Measurements from ENCODE around the gene USP22. TPM values are rescaled to one million over a fixed set of nuclear protein-coding genes. Genes with fewer than 3 reads are reported as not detected.
A peak's percentile ranks its signal among the peaks of the same experiment; 100 is the strongest.
"Not testable (repeated sequence)": the region's sequence is repeated elsewhere in the genome, so short reads cannot be mapped to it uniquely, and the experiment has no call there.

The USP22 gene
- total RNA-seq (152 TPM), polyA plus RNA-seq (10 to 100 TPM; 32.1 to 39.8 (median 37.9) TPM)

GRCh38 chr17:21042458-21043295, at the start of gene USP22:
USP22 (minus strand) TSS chr17:21043011; CDS start chr17:21042835, 176 bp downstream.
- H3K27ac ChIP-seq (ENCODE audit: insufficient read depth, low read length, poor library complexity, severe bottlenecking): peak within 1 kb of the TSS; percentile 97
- Mint-ChIP-seq H3K27me3 (no peaks in the 10 kb centered on the region), H3K36me3 (no peaks in the 10 kb centered on the region), H3K9me3 (no peaks in the 10 kb centered on the region), H3K27ac (peak within 1 kb of the TSS; percentile 95 to 96 (median 96)), H3K4me3 (peak within 1 kb of the TSS; percentile 93 to 99 (median 96)), H3K4me1 (peaks cover 14 to 45% (median 30%) of the 10 kb centered on the region in 4 donors)
- ATAC-seq (ENCODE audit: low read depth in 2 of 2): peak; percentile 52 to 55
- no peak for DNase-seq
- H3K4me3 ChIP-seq (ENCODE audit: low read depth, low read length): peak within 1 kb of the TSS; percentile 75
- H3K9me3 ChIP-seq (ENCODE audit: control insufficient read depth in 2 of 2, low read length in 2 of 2): no peaks in the 10 kb centered on the region
- peaks cover under 1% of the 10 kb centered on the region for H3K36me3 ChIP-seq (ENCODE audit: control insufficient read depth, insufficient read depth, low read length)
- H3K27me3 ChIP-seq (ENCODE audit: control insufficient read depth, insufficient read depth, low read length): no peaks in the 10 kb centered on the region
- peaks cover 34% of the 10 kb centered on the region for H3K4me1 ChIP-seq (ENCODE audit: control insufficient read depth, insufficient read depth, low read length, poor library complexity, severe bottlenecking)

DNA sequence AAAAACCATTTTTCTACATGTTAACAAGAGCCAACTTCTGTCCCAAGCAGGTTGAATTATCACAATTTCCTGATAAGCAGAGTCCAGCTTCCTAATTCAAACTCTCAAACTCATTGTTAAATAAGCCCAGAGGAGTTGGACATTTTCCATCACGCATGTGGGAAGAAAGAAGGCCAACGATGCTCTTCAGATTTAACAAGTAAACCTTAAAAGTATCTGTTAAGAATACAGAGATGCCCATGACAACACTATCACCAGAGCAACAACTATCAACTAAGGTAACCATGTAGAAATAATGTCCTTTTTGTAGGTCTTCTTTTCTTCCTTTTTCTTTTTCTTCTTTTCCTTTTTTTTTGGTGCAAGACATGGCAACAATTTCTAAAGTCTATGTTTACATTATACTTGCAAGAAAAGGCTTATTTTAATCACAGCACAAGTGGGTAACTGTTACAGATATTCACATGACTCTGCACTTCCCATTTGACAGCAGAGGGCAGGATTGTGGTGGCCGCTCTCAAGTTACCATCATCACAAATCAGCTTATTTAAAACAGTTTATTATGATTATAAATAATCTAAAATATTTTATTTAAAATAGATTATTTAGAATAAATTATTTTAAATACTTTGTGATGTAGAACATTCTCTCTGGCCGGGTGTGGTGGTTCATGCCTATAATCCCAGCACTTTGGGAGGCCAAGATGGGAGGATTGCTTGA, 48.2 kb upstream of the USP22 start:
- Mint-ChIP-seq H3K27me3 (peaks cover 11% of the 10 kb centered on the region), H3K4me3 (no peak overlapping the region), H3K27ac (no peak overlapping the region), H3K36me3 (no peaks in the 10 kb centered on the region), H3K4me1 (no peaks in the 10 kb centered on the region), H3K9me3 (no peaks in the 10 kb centered on the region)
- no peak for DNase-seq
- no peak for ATAC-seq (ENCODE audit: low read depth in 2 of 2)
- Histone ChIP-seq H3K36me3 (ENCODE audit: control insufficient read depth, insufficient read depth, low read length) (no peaks in the 10 kb centered on the region), H3K27me3 (ENCODE audit: control insufficient read depth, insufficient read depth, low read length) (no peaks in the 10 kb centered on the region), H3K9me3 (ENCODE audit: control insufficient read depth in 2 of 2, low read length in 2 of 2) (no peaks in the 10 kb centered on the region), H3K4me1 (ENCODE audit: control insufficient read depth, insufficient read depth, low read length, poor library complexity, severe bottlenecking) (no peaks in the 10 kb centered on the region), H3K4me3 (ENCODE audit: low read depth, low read length) (no peak overlapping the region), H3K27ac (ENCODE audit: insufficient read depth, low read length, poor library complexity, severe bottlenecking) (no peak overlapping the region)

DNA sequence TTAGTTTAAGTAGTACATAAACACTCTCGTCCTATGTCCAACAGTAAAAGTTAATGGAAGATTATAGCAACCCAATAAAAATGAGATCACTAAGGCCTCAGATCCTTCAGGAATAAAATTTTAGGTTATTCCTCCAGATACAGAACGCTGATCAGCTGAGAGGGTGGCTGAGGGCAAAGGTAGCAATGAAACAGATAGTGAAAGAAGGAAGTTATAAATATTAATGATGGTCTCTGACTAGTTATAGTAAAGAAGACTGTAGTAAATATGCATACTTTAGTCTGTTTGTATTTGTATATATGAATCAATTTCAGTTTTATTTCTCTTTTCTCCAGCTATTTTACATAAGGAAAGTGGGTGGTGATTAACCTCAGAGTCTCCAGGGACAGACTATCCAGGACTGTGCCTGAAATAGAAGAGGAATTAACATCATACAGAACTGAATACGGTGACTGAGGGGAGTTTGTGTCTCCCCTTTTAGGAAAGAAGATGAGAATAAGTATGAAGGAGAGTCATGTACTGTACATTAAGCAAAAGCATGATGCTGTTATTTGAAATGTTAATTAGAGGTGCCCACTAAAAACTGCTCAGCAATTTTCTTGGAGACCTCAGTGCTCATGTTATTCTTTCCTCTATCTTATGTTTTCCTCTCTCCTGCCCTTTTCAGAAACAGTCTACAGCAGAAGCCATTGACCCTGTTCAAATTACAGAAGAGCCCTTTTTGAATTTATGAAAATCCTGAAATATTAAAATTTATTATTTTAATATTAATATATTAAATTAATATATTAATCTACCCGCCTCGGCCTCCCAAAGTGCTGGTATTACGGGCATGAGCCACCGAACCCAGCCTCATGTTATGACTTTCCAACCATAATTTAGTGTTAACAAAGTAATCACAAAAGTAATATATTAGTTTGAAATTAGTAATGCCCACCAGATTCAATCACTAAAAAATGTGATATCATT, 47.4 kb upstream of the USP22 start:
- H3K4me3 ChIP-seq (ENCODE audit: low read depth, low read length): no peak overlapping the region
- Mint-ChIP-seq H3K4me3 (no peak overlapping the region), H3K4me1 (no peaks in the 10 kb centered on the region), H3K9me3 (no peaks in the 10 kb centered on the region), H3K27me3 (peaks cover 11% of the 10 kb centered on the region), H3K36me3 (no peaks in the 10 kb centered on the region), H3K27ac (no peak overlapping the region)
- no peaks in the 10 kb centered on the region for H3K9me3 ChIP-seq (ENCODE audit: control insufficient read depth in 2 of 2, low read length in 2 of 2)
- no peaks in the 10 kb centered on the region for H3K4me1 ChIP-seq (ENCODE audit: control insufficient read depth, insufficient read depth, low read length, poor library complexity, severe bottlenecking)
- H3K36me3 ChIP-seq (ENCODE audit: control insufficient read depth, insufficient read depth, low read length): no peaks in the 10 kb centered on the region
- H3K27ac ChIP-seq (ENCODE audit: insufficient read depth, low read length, poor library complexity, severe bottlenecking): no peak overlapping the region
- H3K27me3 ChIP-seq (ENCODE audit: control insufficient read depth, insufficient read depth, low read length): no peaks in the 10 kb centered on the region
- no peak for DNase-seq
- no peak for ATAC-seq (ENCODE audit: low read depth in 2 of 2)

GRCh38 chr17:21089145-21089544, 46.3 kb upstream of the USP22 start:
- Histone ChIP-seq H3K9me3 (ENCODE audit: control insufficient read depth in 2 of 2, low read length in 2 of 2) (no peaks in the 10 kb centered on the region), H3K27me3 (ENCODE audit: control insufficient read depth, insufficient read depth, low read length) (no peaks in the 10 kb centered on the region), H3K27ac (ENCODE audit: insufficient read depth, low read length, poor library complexity, severe bottlenecking) (no peak overlapping the region), H3K36me3 (ENCODE audit: control insufficient read depth, insufficient read depth, low read length) (no peaks in the 10 kb centered on the region), H3K4me1 (ENCODE audit: control insufficient read depth, insufficient read depth, low read length, poor library complexity, severe bottlenecking) (no peaks in the 10 kb centered on the region), H3K4me3 (ENCODE audit: low read depth, low read length) (no peak overlapping the region)
- ATAC-seq (ENCODE audit: low read depth in 2 of 2): no peak
- Mint-ChIP-seq H3K36me3 (no peaks in the 10 kb centered on the region), H3K27ac (no peak overlapping the region), H3K4me1 (no peaks in the 10 kb centered on the region), H3K9me3 (no peaks in the 10 kb centered on the region), H3K4me3 (no peak overlapping the region), H3K27me3 (peaks cover 11% of the 10 kb centered on the region)
- DNase-seq: no peak

DNA sequence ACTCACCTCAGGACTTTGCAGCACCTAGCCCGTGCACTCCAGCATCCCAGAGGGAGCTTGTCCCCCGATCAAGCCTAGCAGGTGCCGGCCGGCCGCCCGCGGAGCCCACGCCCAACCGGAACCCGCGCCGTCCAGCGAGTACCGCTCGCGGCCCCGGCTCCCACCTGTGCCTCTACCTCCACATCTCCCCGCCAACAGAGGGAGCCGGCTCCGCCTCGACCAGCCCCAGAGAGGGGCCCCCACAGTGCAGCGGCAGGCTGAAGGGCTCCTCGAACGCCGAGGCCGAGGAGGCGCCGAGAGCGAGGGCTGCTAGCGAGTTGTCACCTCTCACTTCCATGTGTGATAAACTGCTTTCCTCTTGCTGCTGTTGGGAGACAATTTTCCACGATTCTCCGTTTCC, 42.9 kb upstream of the USP22 start:
- Mint-ChIP-seq H3K4me1 (peaks cover 0 to 8% (median 1%) of the 10 kb centered on the region in 4 donors), H3K27ac (no peak overlapping the region), H3K4me3 (peak overlapping the region in 1 of 4 donors; percentile 67), H3K36me3 (no peaks in the 10 kb centered on the region), H3K27me3 (peaks cover 26% of the 10 kb centered on the region), H3K9me3 (no peaks in the 10 kb centered on the region)
- Histone ChIP-seq H3K9me3 (ENCODE audit: control insufficient read depth in 2 of 2, low read length in 2 of 2) (no peaks in the 10 kb centered on the region), H3K4me3 (ENCODE audit: low read depth, low read length) (no peak overlapping the region), H3K4me1 (ENCODE audit: control insufficient read depth, insufficient read depth, low read length, poor library complexity, severe bottlenecking) (no peaks in the 10 kb centered on the region), H3K27ac (ENCODE audit: insufficient read depth, low read length, poor library complexity, severe bottlenecking) (no peak overlapping the region), H3K36me3 (ENCODE audit: control insufficient read depth, insufficient read depth, low read length) (no peaks in the 10 kb centered on the region), H3K27me3 (ENCODE audit: control insufficient read depth, insufficient read depth, low read length) (peaks cover 3% of the 10 kb centered on the region)
- ATAC-seq (ENCODE audit: low read depth in 2 of 2) (no peak), DNase-seq (no peak)

- not testable (repeated sequence) for H3K9me3 ChIP-seq (ENCODE audit: control insufficient read depth in 2 of 2, low read length in 2 of 2); ATAC-seq (ENCODE audit: low read depth in 2 of 2); H3K4me3 Mint-ChIP-seq; H3K27ac ChIP-seq (ENCODE audit: insufficient read depth, low read length, poor library complexity, severe bottlenecking); H3K4me3 ChIP-seq (ENCODE audit: low read depth, low read length); H3K27me3 ChIP-seq (ENCODE audit: control insufficient read depth, insufficient read depth, low read length); H3K36me3 Mint-ChIP-seq; H3K36me3 ChIP-seq (ENCODE audit: control insufficient read depth, insufficient read depth, low read length); H3K4me1 Mint-ChIP-seq; DNase-seq; H3K27ac Mint-ChIP-seq; H3K9me3 Mint-ChIP-seq; H3K4me1 ChIP-seq (ENCODE audit: control insufficient read depth, insufficient read depth, low read length, poor library complexity, severe bottlenecking)
- H3K27me3 Mint-ChIP-seq: peaks cover 25% of the 10 kb centered on the region
These were observed 42.5 kb upstream of the USP22 start for GRCh38 chr17:21085280-21085679.

DNA sequence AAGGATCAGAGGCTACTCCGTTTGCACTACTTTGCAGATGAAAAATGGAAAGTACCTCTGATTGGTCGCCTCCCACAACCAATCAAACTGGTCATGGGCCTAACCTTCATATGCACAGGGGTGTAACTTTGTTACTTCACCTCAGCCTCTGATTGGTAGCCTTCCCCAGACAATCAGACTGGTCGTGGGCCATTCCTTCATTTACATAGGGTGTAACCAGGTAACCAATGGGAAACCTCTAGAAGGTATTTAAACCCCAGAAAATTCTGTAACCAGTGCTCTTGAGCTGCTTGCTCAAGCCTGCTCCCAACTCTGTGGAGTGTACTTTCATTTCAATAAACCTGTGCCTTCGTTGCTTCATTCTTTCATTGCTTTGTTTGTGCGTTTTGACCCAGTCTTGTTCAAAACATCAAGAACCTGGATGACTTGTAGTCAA, 39.2 kb upstream of the USP22 start:
- Mint-ChIP-seq H3K4me1 (peaks cover 0 to 8% (median 1%) of the 10 kb centered on the region in 4 donors), H3K27ac (no peak overlapping the region), H3K9me3 (no peaks in the 10 kb centered on the region), H3K27me3 (peaks cover 28% of the 10 kb centered on the region), H3K4me3 (no peak overlapping the region), H3K36me3 (no peaks in the 10 kb centered on the region)
- Histone ChIP-seq H3K27ac (ENCODE audit: insufficient read depth, low read length, poor library complexity, severe bottlenecking) (no peak overlapping the region), H3K4me1 (ENCODE audit: control insufficient read depth, insufficient read depth, low read length, poor library complexity, severe bottlenecking) (no peaks in the 10 kb centered on the region), H3K9me3 (ENCODE audit: control insufficient read depth in 2 of 2, low read length in 2 of 2) (no peaks in the 10 kb centered on the region), H3K27me3 (ENCODE audit: control insufficient read depth, insufficient read depth, low read length) (peaks cover 3% of the 10 kb centered on the region), H3K36me3 (ENCODE audit: control insufficient read depth, insufficient read depth, low read length) (no peaks in the 10 kb centered on the region), H3K4me3 (ENCODE audit: low read depth, low read length) (no peak overlapping the region)
- DNase-seq (no peak), ATAC-seq (ENCODE audit: low read depth in 2 of 2) (no peak)

Data from CD4-positive, CD25-positive, alpha-beta regulatory T cell (primary cell).